ENCODE results near the gene ANXA6.

The ANXA6 gene

DNA sequence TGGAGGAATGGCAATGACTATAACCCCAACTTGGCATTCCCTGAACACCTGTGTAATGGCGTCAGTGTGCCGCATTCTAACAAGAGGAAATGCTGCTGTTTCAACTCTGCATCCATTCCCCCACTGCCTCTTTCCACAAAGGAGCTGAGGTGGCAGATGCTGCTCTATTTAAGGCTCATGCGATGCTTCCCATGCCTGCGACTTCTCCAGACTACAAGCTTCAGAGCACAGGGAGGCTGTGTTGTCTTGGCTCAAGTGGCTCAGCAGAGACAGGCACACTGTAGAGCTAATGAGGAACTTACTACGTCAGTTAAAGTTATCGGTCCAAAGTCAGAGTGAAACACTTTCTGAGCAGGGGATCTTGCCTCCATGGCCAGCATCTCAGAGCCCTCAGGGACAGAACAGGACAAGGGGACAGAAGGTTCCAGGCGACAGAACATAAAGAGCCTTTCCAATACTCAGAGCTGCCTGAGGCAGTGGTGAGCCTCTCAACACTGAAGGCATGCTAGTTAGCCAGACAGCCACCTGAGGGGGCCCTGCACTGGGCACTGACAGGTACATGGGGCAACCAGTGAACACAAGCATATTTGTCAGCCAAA, 98.6 kb downstream of the ANXA6 start:
- Histone ChIP-seq H3K4me3 (replicated peaks; ENCODE audit: insufficient read depth, low read length) (no peak overlapping the region), H3K27me3 (ENCODE audit: insufficient read depth, poor library complexity, severe bottlenecking) (no peaks in the 10 kb centered on the region), H3K27ac (replicated peaks) (peak overlapping the region; percentile 83)
- TF ChIP-seq GABPA (IDR thresholded peaks at IDR 0.05; ENCODE audit: low read depth) = no peak
- TF ChIP-seq, protein P1, sequence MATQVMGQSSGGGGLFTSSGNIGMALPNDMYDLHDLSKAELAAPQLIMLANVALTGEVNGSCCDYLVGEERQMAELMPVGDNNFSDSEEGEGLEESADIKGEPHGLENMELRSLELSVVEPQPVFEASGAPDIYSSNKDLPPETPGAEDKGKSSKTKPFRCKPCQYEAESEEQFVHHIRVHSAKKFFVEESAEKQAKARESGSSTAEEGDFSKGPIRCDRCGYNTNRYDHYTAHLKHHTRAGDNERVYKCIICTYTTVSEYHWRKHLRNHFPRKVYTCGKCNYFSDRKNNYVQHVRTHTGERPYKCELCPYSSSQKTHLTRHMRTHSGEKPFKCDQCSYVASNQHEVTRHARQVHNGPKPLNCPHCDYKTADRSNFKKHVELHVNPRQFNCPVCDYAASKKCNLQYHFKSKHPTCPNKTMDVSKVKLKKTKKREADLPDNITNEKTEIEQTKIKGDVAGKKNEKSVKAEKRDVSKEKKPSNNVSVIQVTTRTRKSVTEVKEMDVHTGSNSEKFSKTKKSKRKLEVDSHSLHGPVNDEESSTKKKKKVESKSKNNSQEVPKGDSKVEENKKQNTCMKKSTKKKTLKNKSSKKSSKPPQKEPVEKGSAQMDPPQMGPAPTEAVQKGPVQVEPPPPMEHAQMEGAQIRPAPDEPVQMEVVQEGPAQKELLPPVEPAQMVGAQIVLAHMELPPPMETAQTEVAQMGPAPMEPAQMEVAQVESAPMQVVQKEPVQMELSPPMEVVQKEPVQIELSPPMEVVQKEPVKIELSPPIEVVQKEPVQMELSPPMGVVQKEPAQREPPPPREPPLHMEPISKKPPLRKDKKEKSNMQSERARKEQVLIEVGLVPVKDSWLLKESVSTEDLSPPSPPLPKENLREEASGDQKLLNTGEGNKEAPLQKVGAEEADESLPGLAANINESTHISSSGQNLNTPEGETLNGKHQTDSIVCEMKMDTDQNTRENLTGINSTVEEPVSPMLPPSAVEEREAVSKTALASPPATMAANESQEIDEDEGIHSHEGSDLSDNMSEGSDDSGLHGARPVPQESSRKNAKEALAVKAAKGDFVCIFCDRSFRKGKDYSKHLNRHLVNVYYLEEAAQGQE (IDR thresholded peaks at IDR 0.05; ENCODE audit: insufficient replicate concordance, low read depth) = no peak
- TF ChIP-seq, protein P2, sequence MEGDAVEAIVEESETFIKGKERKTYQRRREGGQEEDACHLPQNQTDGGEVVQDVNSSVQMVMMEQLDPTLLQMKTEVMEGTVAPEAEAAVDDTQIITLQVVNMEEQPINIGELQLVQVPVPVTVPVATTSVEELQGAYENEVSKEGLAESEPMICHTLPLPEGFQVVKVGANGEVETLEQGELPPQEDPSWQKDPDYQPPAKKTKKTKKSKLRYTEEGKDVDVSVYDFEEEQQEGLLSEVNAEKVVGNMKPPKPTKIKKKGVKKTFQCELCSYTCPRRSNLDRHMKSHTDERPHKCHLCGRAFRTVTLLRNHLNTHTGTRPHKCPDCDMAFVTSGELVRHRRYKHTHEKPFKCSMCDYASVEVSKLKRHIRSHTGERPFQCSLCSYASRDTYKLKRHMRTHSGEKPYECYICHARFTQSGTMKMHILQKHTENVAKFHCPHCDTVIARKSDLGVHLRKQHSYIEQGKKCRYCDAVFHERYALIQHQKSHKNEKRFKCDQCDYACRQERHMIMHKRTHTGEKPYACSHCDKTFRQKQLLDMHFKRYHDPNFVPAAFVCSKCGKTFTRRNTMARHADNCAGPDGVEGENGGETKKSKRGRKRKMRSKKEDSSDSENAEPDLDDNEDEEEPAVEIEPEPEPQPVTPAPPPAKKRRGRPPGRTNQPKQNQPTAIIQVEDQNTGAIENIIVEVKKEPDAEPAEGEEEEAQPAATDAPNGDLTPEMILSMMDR (IDR thresholded peaks at IDR 0.05; ENCODE audit: insufficient read depth, low read length) = no peak
- no peak for TF ChIP-seq SPI1 (IDR thresholded peaks at IDR 0.05; ENCODE audit: borderline replicate concordance, low read depth)
- no peak for TF ChIP-seq POLR2AphosphoS5 (IDR thresholded peaks at IDR 0.05; ENCODE audit: low read depth)
- peak in 1 of 2 experiments; percentile 60 for DNase-seq (ENCODE audit: low read depth in 1 of 2, low spot score in 1 of 2)

DNA sequence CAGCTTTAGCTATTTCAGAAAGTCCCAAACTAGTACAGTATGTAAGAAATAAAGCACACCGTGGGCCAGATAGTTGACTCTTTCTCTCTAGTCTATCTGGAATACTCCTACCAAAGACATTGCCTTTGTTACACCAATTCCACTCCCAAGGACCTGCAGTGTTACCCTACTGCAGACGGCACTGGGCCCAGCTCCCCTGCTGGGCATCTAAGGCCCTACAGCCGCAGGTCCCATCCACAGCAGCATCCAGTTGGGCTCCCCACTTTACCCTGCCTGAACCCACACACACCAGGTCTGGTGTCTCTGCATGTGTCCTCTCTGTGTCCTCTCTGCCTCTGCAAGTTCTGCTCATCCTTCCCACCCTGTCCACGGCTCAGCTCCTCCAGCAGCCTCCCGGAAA, 99.3 kb downstream of the ANXA6 start:
- Histone ChIP-seq H3K4me3 (replicated peaks; ENCODE audit: insufficient read depth, low read length) (no peak overlapping the region), H3K27me3 (ENCODE audit: insufficient read depth, poor library complexity, severe bottlenecking) (no peaks in the 10 kb centered on the region), H3K27ac (replicated peaks) (peak overlapping the region; percentile 83)
- TF ChIP-seq, protein P2 (IDR thresholded peaks at IDR 0.05; ENCODE audit: insufficient read depth, low read length) = no peak
- TF ChIP-seq GABPA (IDR thresholded peaks at IDR 0.05; ENCODE audit: low read depth) (no peak), POLR2AphosphoS5 (IDR thresholded peaks at IDR 0.05; ENCODE audit: low read depth) (no peak)
- DNase-seq (ENCODE audit: low read depth in 1 of 2, low spot score in 1 of 2) = no peak

DNA sequence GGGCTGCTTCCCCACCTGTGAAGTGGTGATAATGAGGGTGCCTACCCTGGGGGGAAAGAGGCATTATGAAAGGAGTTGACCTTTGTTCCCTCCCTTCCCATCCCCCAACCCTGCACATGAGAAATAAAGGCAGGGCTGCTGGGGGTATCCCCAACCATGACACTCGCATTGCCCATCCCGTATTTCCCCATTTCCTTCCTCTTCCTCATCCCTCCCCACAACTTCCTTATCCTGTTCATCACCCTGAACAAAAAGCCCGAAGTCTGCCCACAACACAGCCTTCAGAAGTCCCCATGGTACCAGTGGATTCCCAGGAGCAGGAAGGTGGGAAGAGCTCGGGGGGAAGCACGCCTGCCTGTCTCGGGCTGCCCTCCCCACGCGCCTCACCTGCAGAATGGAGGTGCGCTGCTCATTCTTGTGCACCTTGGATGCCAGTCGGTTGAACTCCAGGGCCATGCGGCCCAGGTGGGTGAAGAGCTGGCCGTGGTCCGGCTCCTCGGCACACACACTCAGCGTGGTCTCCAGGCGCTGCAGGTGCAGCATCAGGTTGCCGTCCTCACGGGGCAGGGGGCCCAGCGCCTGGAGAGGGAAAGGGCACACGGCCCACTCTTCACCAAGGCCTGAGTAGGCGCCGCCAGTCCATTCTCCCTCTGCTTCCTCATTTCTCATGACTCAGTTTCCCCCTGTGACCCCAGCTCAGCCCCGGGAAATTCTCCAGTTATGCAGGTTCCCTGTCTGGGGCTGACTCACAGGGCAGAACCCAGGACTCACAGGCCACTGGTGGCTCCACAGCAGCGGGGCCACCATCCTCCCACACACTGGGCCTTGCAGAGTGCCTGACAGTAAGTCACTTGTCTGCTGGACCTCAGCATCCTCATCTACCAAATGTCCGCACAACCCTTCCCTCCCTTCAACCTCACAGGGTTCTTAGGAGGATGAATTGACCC, 100.9 kb downstream of the ANXA6 start:
- Histone ChIP-seq H3K27me3 (ENCODE audit: insufficient read depth, poor library complexity, severe bottlenecking) (no peaks in the 10 kb centered on the region), H3K4me3 (replicated peaks; ENCODE audit: insufficient read depth, low read length) (no peak overlapping the region), H3K27ac (replicated peaks) (peak overlapping the region; percentile 14; the same call in 1 of the 2 replicates)
- TF ChIP-seq GABPA (IDR thresholded peaks at IDR 0.05; ENCODE audit: low read depth) (no peak), POLR2AphosphoS5 (IDR thresholded peaks at IDR 0.05; ENCODE audit: low read depth) (0 out of 2 replicates have a peak, but pooled peaks have one; percentile 14), SPI1 (IDR thresholded peaks at IDR 0.05; ENCODE audit: borderline replicate concordance, low read depth) (peak; percentile 41; the same call in 1 of the 2 replicates)
- TF ChIP-seq, protein P2 (IDR thresholded peaks at IDR 0.05; ENCODE audit: insufficient read depth, low read length) = no peak
- TF ChIP-seq, protein P1 (IDR thresholded peaks at IDR 0.05; ENCODE audit: insufficient replicate concordance, low read depth) = no peak
- peak; percentile 57 to 64 for DNase-seq (ENCODE audit: low read depth in 1 of 2, low spot score in 1 of 2)
